Neuronal stem cell (in vitro differentiated cells): Measurements from ENCODE around the gene HEYL.
"Not testable (repeated sequence)": the region's sequence is repeated elsewhere in the genome, so short reads cannot be mapped to it uniquely, and the experiment has no call there.

ENCODE experiments used
- DNase-seq: peaks from one replicate; pipeline ENCODE4 v3.0.0-alpha.2; 2013; ENCODE audit warnings: low spot score
- H2AFZ ChIP-seq: one replicate; pipeline ENCODE4 v1.6.1; 2013; ENCODE audit warnings: mild to moderate bottlenecking, low read length, inconsistent platforms
- H2AK5ac ChIP-seq: 2 replicates; pipeline ENCODE4 v1.6.1; 2013; ENCODE audit warnings: low read depth, mild to moderate bottlenecking, inconsistent platforms, low read length, moderate library complexity, mixed read lengths
- H2BK120ac ChIP-seq: 2 replicates; pipeline ENCODE4 v1.6.1; 2013; ENCODE audit warnings: low read depth, mild to moderate bottlenecking, inconsistent platforms, low read length, moderate library complexity, mixed read lengths
- H2BK12ac ChIP-seq: one replicate; pipeline ENCODE4 v1.6.1; 2013; ENCODE audit warnings: low read length, inconsistent platforms
- H2BK15ac ChIP-seq: 2 replicates; pipeline ENCODE4 v1.6.1; 2013; ENCODE audit warnings: mild to moderate bottlenecking, low read length, inconsistent platforms, mixed read lengths
- H2BK5ac ChIP-seq: one replicate; pipeline ENCODE4 v1.6.1; 2013; ENCODE audit warnings: inconsistent platforms, mild to moderate bottlenecking, low read length, moderate library complexity
- H3K14ac ChIP-seq: one replicate; pipeline ENCODE4 v1.6.1; 2013; ENCODE audit warnings: low read length, inconsistent platforms
- H3K18ac ChIP-seq: 2 replicates; pipeline ENCODE4 v1.6.1; 2013; ENCODE audit warnings: low read length, inconsistent platforms
- H3K23ac ChIP-seq: 2 replicates; pipeline ENCODE4 v1.6.1; 2013; ENCODE audit warnings: low read depth, mild to moderate bottlenecking, mixed read lengths, low read length, inconsistent platforms; ENCODE audit not compliant: poor library complexity
- H3K27ac ChIP-seq: replicated peaks from 3 replicates; pipeline ENCODE4 v1.5.1; 2013; ENCODE audit warnings: low read length, inconsistent platforms
- H3K27me3 ChIP-seq, 3 experiments: 2 replicates each; pipeline ENCODE4 v1.6.1; 2013; ENCODE audit warnings: low read length in 3 of 3, mild to moderate bottlenecking in 2 of 3, inconsistent platforms in 1 of 3, low read depth in 1 of 3, mixed read lengths in 1 of 3, moderate library complexity in 1 of 3; ENCODE audit not compliant: control insufficient read depth in 3 of 3, insufficient read depth in 3 of 3
- H3K36me3 ChIP-seq, 2 donors: replicated peaks in 1 of 2; 2 replicates each; pipeline ENCODE4 v1.6.1; 2013; ENCODE audit warnings: low read length in 2 of 2; ENCODE audit not compliant: control insufficient read depth in 2 of 2, insufficient read depth in 2 of 2
- H3K4ac ChIP-seq: 2 replicates; pipeline ENCODE4 v1.6.1; 2013; ENCODE audit warnings: inconsistent platforms, mild to moderate bottlenecking, low read length, moderate library complexity
- H3K4me1 ChIP-seq, 2 donors: 1 replicate in 1 of 2; 2 replicates in 1 of 2; pipeline ENCODE4 v1.6.1; 2013; ENCODE audit warnings: low read length in 2 of 2, low read depth in 1 of 2; ENCODE audit not compliant: control insufficient read depth in 2 of 2, insufficient read depth in 1 of 2
- H3K4me2 ChIP-seq: one replicate; pipeline ENCODE4 v1.6.1; 2013; ENCODE audit warnings: mild to moderate bottlenecking, low read length, inconsistent platforms; ENCODE audit not compliant: insufficient read depth, poor library complexity, severe bottlenecking
- H3K4me3 ChIP-seq, 2 donors: 2 replicates each; pipeline ENCODE4 v1.5.1; 2013; ENCODE audit warnings: low read length in 2 of 2, mild to moderate bottlenecking in 2 of 2, inconsistent platforms in 1 of 2, moderate library complexity in 1 of 2
- H3K79me1 ChIP-seq: one replicate; pipeline ENCODE4 v1.6.1; 2013; ENCODE audit warnings: low read depth, mild to moderate bottlenecking, inconsistent platforms, low read length, moderate library complexity
- H3K9ac ChIP-seq: one replicate; pipeline ENCODE4 v1.6.1; 2013; ENCODE audit warnings: mild to moderate bottlenecking, low read depth, low read length, inconsistent platforms; ENCODE audit not compliant: poor library complexity
- H3K9me3 ChIP-seq, 2 donors: replicated peaks in 1 of 2; 2 replicates each; pipeline versions ENCODE3 to v1.6.1; 2013; ENCODE audit warnings: low read length in 2 of 2, mild to moderate bottlenecking in 2 of 2, inconsistent platforms in 1 of 2, low read depth in 1 of 2, mixed read lengths in 1 of 2, moderate library complexity in 1 of 2; ENCODE audit not compliant: control insufficient read depth in 2 of 2, insufficient read depth in 1 of 2
- H4K8ac ChIP-seq: one replicate; pipeline ENCODE4 v1.6.1; 2013; ENCODE audit warnings: low read depth, mild to moderate bottlenecking, inconsistent platforms, low read length, moderate library complexity
- H4K91ac ChIP-seq: one replicate; pipeline ENCODE4 v1.6.1; 2013; ENCODE audit warnings: low read length, low read depth, mild to moderate bottlenecking, inconsistent platforms; ENCODE audit not compliant: poor library complexity
- WGBS, 2 donors: extraction: QIAGEN DNeasy Blood & Tissue Kit; methylation state at CpG; one replicate each; pipeline ENCODE4 v1.1.7; 2013; ENCODE audit warnings: missing lambda C conversion rate in 2 of 2, mixed read lengths in 1 of 2; ENCODE audit not compliant: insufficient read length in 2 of 2, insufficient replicate concordance in 1 of 2; ENCODE audit errors: extremely low coverage in 2 of 2; 5-methylcytosine and 5-hydroxymethylcytosine counted together

HEYL gene

DNA sequence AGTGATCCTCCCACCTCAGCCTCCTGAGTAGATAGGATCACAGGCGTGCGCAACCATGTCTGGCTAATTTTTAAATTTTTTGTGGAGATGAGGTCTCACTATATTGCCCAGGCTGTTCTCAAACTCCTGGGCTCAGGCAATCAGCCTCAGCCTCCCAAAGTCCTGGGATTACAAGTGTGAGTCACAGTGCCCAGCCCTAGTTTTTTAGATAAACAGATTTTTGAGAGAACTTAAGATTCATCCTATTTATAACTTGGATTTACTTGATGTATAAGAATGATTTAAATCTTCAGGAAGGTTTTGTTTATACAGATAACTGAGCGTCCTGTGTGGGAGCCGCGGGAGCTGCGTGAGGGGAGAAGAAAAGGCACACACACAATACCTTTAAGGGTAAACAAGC lies 26.2 kb downstream of the HEYL start:
- Histone ChIP-seq H2BK120ac (no peak overlapping the region), H2AFZ (no peak overlapping the region), H3K79me1 (no peaks in the 10 kb centered on the region), H3K27me3 (peaks cover 0 to 8% (median 6%) of the 10 kb centered on the region in 3 experiments), H3K18ac (no peak overlapping the region), H3K4me1 (peaks cover 0 to 3% of the 10 kb centered on the region in 2 donors), H3K4ac (no peak overlapping the region), H3K9me3 (peaks cover 0 to 8% of the 10 kb centered on the region in 2 donors), H3K27ac (no peak overlapping the region), H4K8ac (no peak overlapping the region), H2BK5ac (no peak overlapping the region), H3K4me3 (no peak overlapping the region), H2AK5ac (no peak overlapping the region), H3K4me2 (no peak overlapping the region), H3K9ac (no peak overlapping the region), H4K91ac (no peak overlapping the region), H3K36me3 (peaks cover 0 to 2% of the 10 kb centered on the region in 2 donors), H3K14ac (no peak overlapping the region), H2BK12ac (no peak overlapping the region), H2BK15ac (no peak overlapping the region), H3K23ac (no peak overlapping the region)
- no CpG with 5 or more reads among the region's 6 CpGs for WGBS, 2 donors
- DNase-seq: no peak

DNA sequence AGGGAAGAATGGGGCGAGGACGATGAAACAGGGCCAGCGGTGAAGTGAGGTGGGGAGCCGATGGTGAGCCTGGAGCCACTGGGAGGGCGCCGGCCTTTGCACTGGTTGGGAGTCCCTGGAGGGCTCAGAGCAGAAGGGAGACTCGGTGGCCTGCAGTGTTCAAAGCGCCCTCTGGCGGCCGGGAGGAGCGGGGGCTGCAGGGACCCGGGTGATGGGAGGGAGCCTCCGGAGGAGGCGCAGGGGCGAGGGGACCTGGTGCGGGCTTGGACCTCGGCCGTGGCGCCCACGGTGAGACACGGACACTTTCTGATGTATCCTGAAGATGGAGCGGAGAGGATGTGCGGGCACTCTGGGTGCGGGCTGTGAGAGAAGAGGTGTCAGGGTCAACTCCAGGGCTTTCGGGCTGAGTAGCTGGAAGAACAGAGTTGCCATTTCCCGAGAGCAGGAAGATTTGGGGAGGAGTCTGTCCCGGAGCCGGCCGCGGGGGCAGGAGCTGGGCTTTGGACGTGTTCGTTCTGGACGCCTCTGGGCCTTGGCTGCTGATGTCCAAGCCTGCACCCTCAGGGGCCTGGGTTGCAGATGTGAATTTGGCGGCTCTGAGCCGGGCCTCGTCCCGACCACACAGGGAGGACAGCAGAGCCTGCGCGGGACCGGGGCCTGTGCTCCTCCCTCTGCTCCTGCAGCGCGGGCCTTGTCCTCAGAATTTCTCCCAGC lies 29.7 kb downstream of the HEYL start:
- no peak overlapping the region for H4K91ac ChIP-seq

DNA sequence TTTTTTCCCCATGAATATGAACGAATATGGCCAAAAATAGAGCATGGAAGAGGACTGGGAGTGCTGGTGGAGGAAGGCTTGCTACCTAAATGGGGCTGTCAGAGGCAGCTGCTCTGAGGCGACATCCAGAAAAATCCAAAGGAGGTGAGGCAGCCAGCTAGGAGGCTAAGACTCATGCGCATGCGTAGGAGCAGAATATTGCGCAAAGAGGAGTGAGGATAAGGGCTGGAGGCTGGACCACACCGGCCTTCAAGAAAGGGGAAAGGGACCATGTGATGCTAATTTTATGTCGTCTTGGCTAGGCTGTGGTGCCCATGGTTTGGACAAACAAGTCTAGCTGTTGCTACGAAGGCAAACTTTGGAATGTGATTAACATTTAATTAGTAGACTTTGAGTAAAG lies 30.5 kb downstream of the HEYL start:
- Histone ChIP-seq H3K14ac (no peak overlapping the region), H4K8ac (no peak overlapping the region), H2AFZ (no peak overlapping the region), H2BK5ac (no peak overlapping the region), H2BK15ac (no peak overlapping the region), H3K79me1 (no peaks in the 10 kb centered on the region), H2BK12ac (no peak overlapping the region), H4K91ac (no peak overlapping the region), H3K4me1 (peaks cover 0 to 3% of the 10 kb centered on the region in 2 donors), H3K18ac (no peak overlapping the region), H3K4ac (no peak overlapping the region), H3K36me3 (no peaks in the 10 kb centered on the region), H3K9me3 (peaks cover 0 to 2% of the 10 kb centered on the region in 2 donors), H3K4me2 (no peak overlapping the region), H3K4me3 (no peak overlapping the region), H3K27ac (no peak overlapping the region), H3K27me3 (peaks cover 0 to 8% (median 6%) of the 10 kb centered on the region in 3 experiments), H3K23ac (no peak overlapping the region), H2AK5ac (no peak overlapping the region), H3K9ac (no peak overlapping the region), H2BK120ac (no peak overlapping the region)
- DNase-seq: no peak
- no CpG with 5 or more reads among the region's 8 CpGs for WGBS, 2 donors

More for the DNA sequence above, 29.7 kb downstream of the HEYL start:
- Histone ChIP-seq H2AK5ac (peak overlapping the region; percentile 1), H2BK5ac (peak overlapping the region; percentile 20), H3K14ac (no peak overlapping the region), H3K4ac (peak overlapping the region; percentile 14), H3K4me3 (peak overlapping the region in 1 of 2 donors; percentile 72), H3K4me2 (peak overlapping the region; percentile 44), H3K79me1 (no peaks in the 10 kb centered on the region), H4K8ac (peak overlapping the region; percentile 43), H3K9ac (peak overlapping the region; percentile 60), H3K18ac (peak overlapping the region; percentile 87), H2AFZ (peak overlapping the region; percentile 65), H3K9me3 (peaks cover 0 to 2% of the 10 kb centered on the region in 2 donors), H2BK12ac (no peak overlapping the region), H3K4me1 (peaks cover 0 to 3% of the 10 kb centered on the region in 2 donors), H3K23ac (no peak overlapping the region), H2BK15ac (peak overlapping the region; percentile 11), H3K27ac (no peak overlapping the region), H2BK120ac (peak overlapping the region; percentile 41), H3K27me3 (peaks cover 0 to 8% (median 6%) of the 10 kb centered on the region in 3 experiments), H3K36me3 (no peaks in the 10 kb centered on the region)
- no CpG with 5 or more reads among the region's 42 CpGs for WGBS, 2 donors
- DNase-seq: peak; percentile 67

DNA sequence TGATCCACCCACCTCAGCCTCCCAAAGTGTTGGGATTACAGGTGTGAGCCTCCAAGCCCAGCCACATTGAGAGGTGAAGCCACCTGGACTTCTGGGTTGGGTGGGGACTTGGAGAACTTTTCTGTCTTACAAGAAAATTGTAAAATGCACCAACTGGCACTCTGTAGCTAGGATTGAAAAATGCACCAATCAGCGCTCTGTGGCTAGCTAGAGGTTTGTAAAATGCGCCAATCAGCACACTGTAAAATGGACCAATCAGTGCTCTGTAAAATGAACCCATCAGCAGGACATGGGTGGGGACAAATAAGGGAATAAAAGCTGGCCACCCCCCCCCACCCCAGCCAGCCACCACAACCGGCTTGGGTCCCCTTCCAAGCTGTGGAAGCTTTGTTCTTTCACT lies 35.8 kb downstream of the HEYL start:
- WGBS, 2 donors: no CpG with 5 or more reads among the region's 3 CpGs
- not testable (repeated sequence) for H4K8ac ChIP-seq, H3K4me1 ChIP-seq, H3K79me1 ChIP-seq, H3K9ac ChIP-seq, H2AFZ ChIP-seq, H3K9me3 ChIP-seq, H2BK5ac ChIP-seq, H3K27ac ChIP-seq, H3K23ac ChIP-seq, H3K36me3 ChIP-seq, H3K4me2 ChIP-seq, H3K14ac ChIP-seq, H3K18ac ChIP-seq, H3K4ac ChIP-seq, H4K91ac ChIP-seq, DNase-seq, H3K27me3 ChIP-seq, H2BK15ac ChIP-seq, H2AK5ac ChIP-seq, H2BK120ac ChIP-seq, H2BK12ac ChIP-seq, H3K4me3 ChIP-seq
